ENCODE data around the gene MAFF.

MAFF gene

DNA sequence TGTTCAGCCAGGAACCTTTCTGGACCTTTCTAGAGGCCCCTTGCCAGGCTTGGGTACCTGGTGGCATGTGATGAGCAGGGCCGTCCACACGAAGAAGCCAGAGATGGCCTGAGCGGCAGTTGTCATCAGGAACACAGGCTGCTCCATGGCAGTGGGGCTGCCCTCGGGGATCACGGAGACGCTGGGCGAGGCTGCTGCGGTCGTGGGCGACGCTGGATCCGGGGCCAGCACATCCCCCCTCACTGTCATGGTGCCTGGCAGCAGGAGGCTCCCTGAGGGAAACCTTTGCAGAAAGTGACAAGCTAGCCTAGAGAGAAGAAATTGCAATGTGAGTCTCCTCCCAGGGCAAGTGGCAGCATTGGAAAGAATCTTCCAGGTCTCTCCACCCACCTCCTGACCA, 45.9 kb downstream of the MAFF start:
- no peak overlapping the region for H3K9ac ChIP-seq (ENCODE audit: low read length)
- H3K36me3 ChIP-seq (ENCODE audit: control insufficient read depth, low read depth, low read length): peaks cover 18% of the 10 kb centered on the region
- no peaks in the 10 kb centered on the region for H3K9me3 ChIP-seq (ENCODE audit: control insufficient read depth, low read depth, low read length)
- no peak overlapping the region for H3K27ac ChIP-seq (ENCODE audit: low read length)
- no peaks in the 10 kb centered on the region for H3K27me3 ChIP-seq (ENCODE audit: control insufficient read depth, insufficient read depth, low read length)
- H3K4me1 ChIP-seq (ENCODE audit: control insufficient read depth, low read depth, low read length): no peaks in the 10 kb centered on the region
- H3K4me3 ChIP-seq (ENCODE audit: low read length): no peak overlapping the region

GRCh38 chr22:38248280-38248679, 46.5 kb downstream of the MAFF start:
- H3K4me3 ChIP-seq (ENCODE audit: low read length): no peak overlapping the region
- H3K36me3 ChIP-seq (ENCODE audit: control insufficient read depth, low read depth, low read length): peaks cover 18% of the 10 kb centered on the region
- H3K27ac ChIP-seq (ENCODE audit: low read length): no peak overlapping the region
- H3K9me3 ChIP-seq (ENCODE audit: control insufficient read depth, low read depth, low read length): no peaks in the 10 kb centered on the region
- no peaks in the 10 kb centered on the region for H3K4me1 ChIP-seq (ENCODE audit: control insufficient read depth, low read depth, low read length)
- no peaks in the 10 kb centered on the region for H3K27me3 ChIP-seq (ENCODE audit: control insufficient read depth, insufficient read depth, low read length)
- no peak overlapping the region for H3K9ac ChIP-seq (ENCODE audit: low read length)

DNA sequence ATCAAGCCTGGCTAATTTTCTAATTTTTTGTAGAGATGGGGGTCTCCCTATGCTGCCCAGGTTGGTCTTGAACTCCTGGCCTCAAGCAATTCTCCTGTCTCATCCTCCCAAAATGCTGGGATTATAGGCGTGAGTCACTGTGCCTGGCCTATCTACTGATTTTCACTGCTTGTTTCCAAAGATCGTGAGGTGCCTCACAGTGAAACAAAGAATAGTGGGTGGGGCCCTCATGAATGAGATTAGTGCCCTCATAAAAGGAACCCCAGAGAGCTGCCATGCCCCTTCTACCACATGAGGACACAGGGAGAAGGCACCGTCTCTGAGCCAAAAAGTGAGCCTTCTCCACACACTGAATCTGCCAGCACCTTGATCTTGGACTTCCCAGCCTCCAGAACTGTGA, 47.5 kb downstream of the MAFF start:
- H3K27ac ChIP-seq (ENCODE audit: low read length): no peak overlapping the region
- H3K9ac ChIP-seq (ENCODE audit: low read length): no peak overlapping the region
- no peaks in the 10 kb centered on the region for H3K4me1 ChIP-seq (ENCODE audit: control insufficient read depth, low read depth, low read length)
- no peak overlapping the region for H3K4me3 ChIP-seq (ENCODE audit: low read length)
- H3K27me3 ChIP-seq (ENCODE audit: control insufficient read depth, insufficient read depth, low read length): no peaks in the 10 kb centered on the region
- peaks cover 13% of the 10 kb centered on the region for H3K36me3 ChIP-seq (ENCODE audit: control insufficient read depth, low read depth, low read length)
- H3K9me3 ChIP-seq (ENCODE audit: control insufficient read depth, low read depth, low read length): no peaks in the 10 kb centered on the region

GRCh38 chr22:38249803-38250642, 48.2 kb downstream of the MAFF start:
- Histone ChIP-seq H3K27ac (ENCODE audit: low read length) (no peak overlapping the region), H3K9me3 (ENCODE audit: control insufficient read depth, low read depth, low read length) (no peaks in the 10 kb centered on the region), H3K27me3 (ENCODE audit: control insufficient read depth, insufficient read depth, low read length) (no peaks in the 10 kb centered on the region), H3K4me3 (ENCODE audit: low read length) (no peak overlapping the region), H3K9ac (ENCODE audit: low read length) (no peak overlapping the region), H3K4me1 (ENCODE audit: control insufficient read depth, low read depth, low read length) (no peaks in the 10 kb centered on the region), H3K36me3 (ENCODE audit: control insufficient read depth, low read depth, low read length) (peaks cover 13% of the 10 kb centered on the region)

GRCh38 chr22:38250643-38251340, 49.0 kb downstream of the MAFF start:
- H3K36me3 ChIP-seq (ENCODE audit: control insufficient read depth, low read depth, low read length): peaks cover 13% of the 10 kb centered on the region

DNA sequence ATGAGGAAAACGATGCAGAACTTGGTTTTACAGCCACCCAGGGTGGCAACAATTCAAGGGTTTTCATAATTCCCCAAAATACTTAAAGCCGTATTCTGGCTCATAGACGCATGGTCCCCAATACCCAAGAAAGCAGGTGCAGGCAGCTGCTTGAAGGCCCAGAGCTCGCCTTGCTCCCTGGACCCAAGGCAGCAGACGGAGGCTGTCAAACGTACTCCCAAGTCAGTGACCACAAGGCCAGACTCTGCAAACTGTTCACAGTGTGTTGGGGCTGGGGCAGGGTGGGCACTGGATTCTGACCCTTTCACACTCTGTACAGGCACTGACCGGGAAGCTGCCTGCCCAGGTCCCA, 49.5 kb downstream of the MAFF start:
- H3K9me3 ChIP-seq (ENCODE audit: control insufficient read depth, low read depth, low read length): no peaks in the 10 kb centered on the region
- no peak overlapping the region for H3K27ac ChIP-seq (ENCODE audit: low read length)
- no peak overlapping the region for H3K9ac ChIP-seq (ENCODE audit: low read length)
- H3K36me3 ChIP-seq (ENCODE audit: control insufficient read depth, low read depth, low read length): peaks cover 10% of the 10 kb centered on the region
- no peaks in the 10 kb centered on the region for H3K27me3 ChIP-seq (ENCODE audit: control insufficient read depth, insufficient read depth, low read length)
- no peaks in the 10 kb centered on the region for H3K4me1 ChIP-seq (ENCODE audit: control insufficient read depth, low read depth, low read length)
- no peak overlapping the region for H3K4me3 ChIP-seq (ENCODE audit: low read length)

More at GRCh38 chr22:38250643-38251340, 49.0 kb downstream of the MAFF start:
- Histone ChIP-seq H3K4me3 (ENCODE audit: low read length) (no peak overlapping the region), H3K4me1 (ENCODE audit: control insufficient read depth, low read depth, low read length) (no peaks in the 10 kb centered on the region), H3K27me3 (ENCODE audit: control insufficient read depth, insufficient read depth, low read length) (no peaks in the 10 kb centered on the region), H3K9ac (ENCODE audit: low read length) (no peak overlapping the region), H3K9me3 (ENCODE audit: control insufficient read depth, low read depth, low read length) (no peaks in the 10 kb centered on the region), H3K27ac (ENCODE audit: low read length) (no peak overlapping the region)

DNA sequence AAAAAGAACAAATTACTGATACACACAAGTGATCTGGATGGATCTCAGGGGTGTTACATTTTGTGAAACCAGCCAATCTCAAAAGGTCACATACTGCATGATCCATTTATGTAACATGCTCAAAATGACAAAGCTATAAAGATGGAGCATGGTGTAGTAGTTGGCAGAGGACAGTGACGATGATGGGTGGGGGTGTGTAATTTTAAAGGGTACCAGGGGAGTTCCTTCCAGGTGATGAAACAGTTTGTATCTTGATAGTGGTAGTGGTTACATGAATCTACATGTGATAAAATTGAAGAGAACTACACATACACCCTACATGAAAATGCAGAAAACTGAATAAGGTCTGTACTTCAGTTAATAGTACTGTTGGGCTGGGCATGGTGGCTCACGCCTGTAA, 53.9 kb downstream of the MAFF start:
- Histone ChIP-seq H3K4me1 (ENCODE audit: control insufficient read depth, low read depth, low read length) (peaks cover 5% of the 10 kb centered on the region), H3K27me3 (ENCODE audit: control insufficient read depth, insufficient read depth, low read length) (no peaks in the 10 kb centered on the region), H3K9ac (ENCODE audit: low read length) (no peak overlapping the region), H3K9me3 (ENCODE audit: control insufficient read depth, low read depth, low read length) (no peaks in the 10 kb centered on the region), H3K4me3 (ENCODE audit: low read length) (no peak overlapping the region), H3K27ac (ENCODE audit: low read length) (no peak overlapping the region), H3K36me3 (ENCODE audit: control insufficient read depth, low read depth, low read length) (no peaks in the 10 kb centered on the region)

GRCh38 chr22:38257181-38257580, 55.4 kb downstream of the MAFF start:
- Histone ChIP-seq H3K4me1 (ENCODE audit: control insufficient read depth, low read depth, low read length) (peaks cover 5% of the 10 kb centered on the region), H3K9ac (ENCODE audit: low read length) (no peak overlapping the region), H3K4me3 (ENCODE audit: low read length) (no peak overlapping the region), H3K9me3 (ENCODE audit: control insufficient read depth, low read depth, low read length) (no peaks in the 10 kb centered on the region), H3K36me3 (ENCODE audit: control insufficient read depth, low read depth, low read length) (no peaks in the 10 kb centered on the region), H3K27me3 (ENCODE audit: control insufficient read depth, insufficient read depth, low read length) (no peaks in the 10 kb centered on the region), H3K27ac (ENCODE audit: low read length) (no peak overlapping the region)

GRCh38 chr22:38257650-38258250, 56.0 kb downstream of the MAFF start:
- Histone ChIP-seq H3K4me3 (ENCODE audit: low read length) (no peak overlapping the region), H3K36me3 (ENCODE audit: control insufficient read depth, low read depth, low read length) (no peaks in the 10 kb centered on the region), H3K4me1 (ENCODE audit: control insufficient read depth, low read depth, low read length) (peaks cover 5% of the 10 kb centered on the region), H3K9ac (ENCODE audit: low read length) (no peak overlapping the region), H3K27ac (ENCODE audit: low read length) (no peak overlapping the region), H3K27me3 (ENCODE audit: control insufficient read depth, insufficient read depth, low read length) (no peaks in the 10 kb centered on the region), H3K9me3 (ENCODE audit: control insufficient read depth, low read depth, low read length) (no peaks in the 10 kb centered on the region)

DNA sequence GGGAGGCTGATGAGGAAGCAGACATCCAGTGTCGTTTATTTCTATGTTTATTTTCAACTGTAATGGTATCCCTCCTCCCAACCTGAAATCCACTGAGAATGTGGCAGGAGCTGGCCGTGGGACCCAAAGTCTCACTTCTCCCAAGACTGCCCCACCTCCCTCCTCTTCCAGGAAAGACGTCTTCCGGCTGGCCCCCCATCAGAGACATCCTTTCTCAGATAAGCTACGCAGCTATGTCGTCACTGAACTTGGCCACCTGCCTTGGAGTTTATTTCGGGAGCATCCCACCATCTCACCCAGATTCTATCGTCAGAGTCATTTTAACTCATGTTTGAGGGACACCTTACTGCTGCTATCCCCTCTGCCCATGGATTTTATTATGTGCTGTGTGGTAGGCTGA, 57.1 kb downstream of the MAFF start:
- H3K4me3 ChIP-seq (ENCODE audit: low read length): no peak overlapping the region
- no peak overlapping the region for H3K27ac ChIP-seq (ENCODE audit: low read length)
- peaks cover 5% of the 10 kb centered on the region for H3K4me1 ChIP-seq (ENCODE audit: control insufficient read depth, low read depth, low read length)
- no peaks in the 10 kb centered on the region for H3K9me3 ChIP-seq (ENCODE audit: control insufficient read depth, low read depth, low read length)
- no peaks in the 10 kb centered on the region for H3K36me3 ChIP-seq (ENCODE audit: control insufficient read depth, low read depth, low read length)
- H3K9ac ChIP-seq (ENCODE audit: low read length): no peak overlapping the region
- H3K27me3 ChIP-seq (ENCODE audit: control insufficient read depth, insufficient read depth, low read length): no peaks in the 10 kb centered on the region

GRCh38 chr22:38259370-38259769, 57.6 kb downstream of the MAFF start:
- no peak overlapping the region for H3K9ac ChIP-seq (ENCODE audit: low read length)
- H3K27me3 ChIP-seq (ENCODE audit: control insufficient read depth, insufficient read depth, low read length): no peaks in the 10 kb centered on the region
- H3K36me3 ChIP-seq (ENCODE audit: control insufficient read depth, low read depth, low read length): no peaks in the 10 kb centered on the region
- H3K4me1 ChIP-seq (ENCODE audit: control insufficient read depth, low read depth, low read length): peaks cover 5% of the 10 kb centered on the region
- no peak overlapping the region for H3K4me3 ChIP-seq (ENCODE audit: low read length)
- H3K27ac ChIP-seq (ENCODE audit: low read length): no peak overlapping the region
- no peaks in the 10 kb centered on the region for H3K9me3 ChIP-seq (ENCODE audit: control insufficient read depth, low read depth, low read length)

All from iPS-18a (cell line).